Measurements from ENCODE around the gene CHRND. TPM values are rescaled to one million over a fixed set of nuclear protein-coding genes. Genes with fewer than 3 reads are reported as not detected.
A peak's percentile ranks its signal among the peaks of the same experiment; 100 is the strongest.

Gene CHRND
- total and polyA plus RNA-seq, 2 donors from 2014 or later: not detected

DNA sequence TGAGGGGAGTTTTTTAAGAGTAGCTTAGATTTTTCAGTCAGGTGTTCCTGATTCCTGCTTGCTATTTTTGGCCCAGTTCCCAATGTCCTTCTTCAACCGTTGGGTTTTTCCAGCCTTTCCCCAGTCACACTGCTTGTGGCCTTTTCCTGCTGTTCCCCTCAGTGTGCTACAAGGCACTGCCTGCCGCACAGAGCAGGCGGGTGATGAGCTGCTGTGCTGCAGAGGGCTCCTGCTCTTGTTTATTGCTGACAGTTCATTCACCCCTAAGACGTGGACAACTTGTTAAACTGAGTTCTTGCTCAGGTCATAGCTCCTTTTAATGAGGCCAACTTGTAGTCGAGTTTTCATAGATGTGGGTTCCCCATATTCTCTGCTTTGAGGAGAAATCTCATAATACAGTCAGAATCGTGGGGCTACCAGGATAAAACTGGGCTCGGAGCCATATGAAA is 45.1 kb downstream of the CHRND start:
- Histone ChIP-seq H3K27me3 (ENCODE audit: control insufficient read depth, insufficient read depth, low read length) (no peaks in the 10 kb centered on the region), H3K4me3 (ENCODE audit: low read length in 3 of 3) (no peak overlapping the region), H3K9ac (ENCODE audit: low read length in 3 of 3) (no peak overlapping the region), H3K4me1 (ENCODE audit: control insufficient read depth in 2 of 3, insufficient read depth in 2 of 3, low read depth in 1 of 3, low read length in 3 of 3) (peaks cover 4 to 38% (median 4%) of the 10 kb centered on the region in 3 donors), H3K27ac (ENCODE audit: low read depth in 2 of 2, low read length in 2 of 2) (peak overlapping the region in 1 of 2 donors; percentile 61), H3K9me3 (ENCODE audit: control insufficient read depth in 2 of 3, insufficient read depth in 1 of 3, low read length in 3 of 3) (no peaks in the 10 kb centered on the region), H3K36me3 (ENCODE audit: control insufficient read depth in 2 of 3, insufficient read depth in 3 of 3, low read length in 3 of 3) (peaks cover 6 to 45% (median 31%) of the 10 kb centered on the region in 3 donors)
- FAIRE-seq (no peak), DNase-seq (peak in 3 of 5 donors; percentile 16 to 80 (median 27))
- TF ChIP-seq, protein P1, sequence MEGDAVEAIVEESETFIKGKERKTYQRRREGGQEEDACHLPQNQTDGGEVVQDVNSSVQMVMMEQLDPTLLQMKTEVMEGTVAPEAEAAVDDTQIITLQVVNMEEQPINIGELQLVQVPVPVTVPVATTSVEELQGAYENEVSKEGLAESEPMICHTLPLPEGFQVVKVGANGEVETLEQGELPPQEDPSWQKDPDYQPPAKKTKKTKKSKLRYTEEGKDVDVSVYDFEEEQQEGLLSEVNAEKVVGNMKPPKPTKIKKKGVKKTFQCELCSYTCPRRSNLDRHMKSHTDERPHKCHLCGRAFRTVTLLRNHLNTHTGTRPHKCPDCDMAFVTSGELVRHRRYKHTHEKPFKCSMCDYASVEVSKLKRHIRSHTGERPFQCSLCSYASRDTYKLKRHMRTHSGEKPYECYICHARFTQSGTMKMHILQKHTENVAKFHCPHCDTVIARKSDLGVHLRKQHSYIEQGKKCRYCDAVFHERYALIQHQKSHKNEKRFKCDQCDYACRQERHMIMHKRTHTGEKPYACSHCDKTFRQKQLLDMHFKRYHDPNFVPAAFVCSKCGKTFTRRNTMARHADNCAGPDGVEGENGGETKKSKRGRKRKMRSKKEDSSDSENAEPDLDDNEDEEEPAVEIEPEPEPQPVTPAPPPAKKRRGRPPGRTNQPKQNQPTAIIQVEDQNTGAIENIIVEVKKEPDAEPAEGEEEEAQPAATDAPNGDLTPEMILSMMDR (IDR thresholded peaks at IDR 0.05; ENCODE audit: borderline replicate concordance, extremely low read depth, insufficient read depth): no peak
- intact Hi-C loops (cut with DNase I): no loop called here

DNA sequence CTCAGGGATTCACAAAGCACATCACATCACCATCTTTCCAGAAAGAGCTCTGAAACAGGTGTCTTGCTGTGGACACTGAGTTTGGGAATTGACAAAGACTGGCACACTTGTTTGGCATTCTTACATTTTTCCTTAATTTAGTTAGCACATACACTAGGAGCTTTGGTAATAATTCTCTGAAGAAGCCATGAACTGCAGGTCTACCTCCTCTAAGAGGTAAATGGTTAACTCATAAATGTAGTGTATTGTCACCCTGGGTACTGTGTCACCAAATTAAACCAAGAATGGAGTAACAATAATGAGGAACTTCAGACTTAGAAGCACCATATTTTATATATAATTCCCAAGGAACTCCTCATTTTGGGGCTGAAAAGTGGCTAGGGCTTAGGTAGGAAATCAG is 47.1 kb downstream of the CHRND start:
- peak overlapping the region in 1 of 3 donors; percentile 20 for H3K9ac ChIP-seq (ENCODE audit: low read length in 3 of 3)
- FAIRE-seq: no peak
- H3K4me3 ChIP-seq (ENCODE audit: low read length in 3 of 3): peak overlapping the region in 1 of 3 donors; percentile 39
- DNase-seq: peak in 1 of 5 donors; percentile 16
- H3K36me3 ChIP-seq (ENCODE audit: control insufficient read depth in 2 of 3, insufficient read depth in 3 of 3, low read length in 3 of 3): peaks cover under 1 to 27% (median 18%) of the 10 kb centered on the region in 3 donors
- peak overlapping the region; percentile 28 to 64 for H3K27ac ChIP-seq (ENCODE audit: low read depth in 2 of 2, low read length in 2 of 2)
- H3K27me3 ChIP-seq (ENCODE audit: control insufficient read depth, insufficient read depth, low read length): no peaks in the 10 kb centered on the region
- TF ChIP-seq, protein P1 (IDR thresholded peaks at IDR 0.05; ENCODE audit: borderline replicate concordance, extremely low read depth, insufficient read depth): no peak
- intact Hi-C loops (cut with DNase I): no loop called here
- peaks cover 4 to 38% (median 4%) of the 10 kb centered on the region in 3 donors for H3K4me1 ChIP-seq (ENCODE audit: control insufficient read depth in 2 of 3, insufficient read depth in 2 of 3, low read depth in 1 of 3, low read length in 3 of 3)
- H3K9me3 ChIP-seq (ENCODE audit: control insufficient read depth in 2 of 3, insufficient read depth in 1 of 3, low read length in 3 of 3): no peaks in the 10 kb centered on the region

DNA sequence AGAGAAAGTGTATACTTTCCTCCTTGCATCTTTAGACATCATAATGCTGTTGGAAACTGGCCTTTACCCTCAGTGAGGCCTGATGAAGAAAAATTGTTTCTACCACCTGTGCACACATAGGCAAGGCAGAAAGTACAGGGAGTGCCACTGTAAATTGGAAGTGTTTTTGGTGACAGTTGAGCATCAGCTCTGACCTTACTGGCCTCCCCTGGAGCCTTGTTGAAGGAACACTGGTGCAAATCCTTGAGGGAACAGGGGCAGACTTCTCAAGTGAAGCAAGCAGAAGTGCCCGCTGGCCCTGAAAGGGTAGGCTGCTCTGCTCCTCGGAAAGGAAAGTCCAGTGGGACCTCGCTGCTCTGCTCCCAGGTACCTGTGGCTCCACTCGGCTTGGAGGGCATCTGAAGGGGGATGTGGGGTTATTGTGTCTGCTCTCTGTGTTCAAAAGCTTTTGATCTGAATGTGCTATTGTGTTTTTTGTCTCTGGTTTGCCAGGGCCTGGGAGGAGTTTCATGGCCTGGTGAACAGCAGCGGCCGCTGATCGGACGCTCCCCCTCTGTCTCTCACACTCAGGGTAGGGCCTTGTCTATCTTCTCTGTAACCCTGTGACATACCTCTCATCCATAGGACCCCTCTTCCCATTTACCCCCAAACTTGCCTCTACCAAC is 47.9 kb downstream of the CHRND start:
- no peak for FAIRE-seq
- no peaks in the 10 kb centered on the region for H3K9me3 ChIP-seq (ENCODE audit: control insufficient read depth in 2 of 3, insufficient read depth in 1 of 3, low read length in 3 of 3)
- H3K27me3 ChIP-seq (ENCODE audit: control insufficient read depth, insufficient read depth, low read length): no peaks in the 10 kb centered on the region
- H3K36me3 ChIP-seq (ENCODE audit: control insufficient read depth in 2 of 3, insufficient read depth in 3 of 3, low read length in 3 of 3): peaks cover 0 to 18% (median 9%) of the 10 kb centered on the region in 3 donors
- intact Hi-C loops (cut with DNase I): no loop called here
- peak overlapping the region in 1 of 2 donors; percentile 64 for H3K27ac ChIP-seq (ENCODE audit: low read depth in 2 of 2, low read length in 2 of 2)
- H3K4me3 ChIP-seq (ENCODE audit: low read length in 3 of 3): peak overlapping the region in 1 of 3 donors; percentile 39
- H3K4me1 ChIP-seq (ENCODE audit: control insufficient read depth in 2 of 3, insufficient read depth in 2 of 3, low read depth in 1 of 3, low read length in 3 of 3): peaks cover 4 to 38% (median 4%) of the 10 kb centered on the region in 3 donors
- H3K9ac ChIP-seq (ENCODE audit: low read length in 3 of 3): peak overlapping the region in 1 of 3 donors; percentile 32
- DNase-seq: peak in 1 of 5 donors; percentile 28
- TF ChIP-seq, protein P1 (IDR thresholded peaks at IDR 0.05; ENCODE audit: borderline replicate concordance, extremely low read depth, insufficient read depth): no peak
